B cell (primary cell): Measurements from ENCODE around the gene MYL10. TPM values are rescaled to one million over a fixed set of nuclear protein-coding genes. Genes with fewer than 3 reads are reported as not detected.

Experiments used
- ATAC-seq: fragments of 200-7000 bp; cut with Tn5 transposase; one replicate; pipeline ENCODE4 v1.10.0; 2021; ENCODE audit warnings: low read depth, mild to moderate bottlenecking, moderate number of reproducible peaks, moderate library complexity
- CTCF ChIA-PET: fragments of 350-600 bp; sonication (Branson Sonifier 250); formaldehyde crosslinking; loops from one replicate; lab custom pipeline; 2021; ENCODE audit warnings: antibody characterized with exemption, inconsistent platforms; lab: Charles Lee
- POLR2A ChIA-PET: fragments of 350-600 bp; sonication (Branson Sonifier 250); formaldehyde crosslinking; loops from one replicate; lab custom pipeline; 2021; ENCODE audit warnings: antibody characterized with exemption; lab: Charles Lee
- DNase-seq: peaks from one replicate; pipeline ENCODE4 v3.0.0; 2013
- H2AFZ ChIP-seq: 2 replicates; pipeline ENCODE4 v1.6.1; 2012; ENCODE audit warnings: mild to moderate bottlenecking, low read depth, low read length; ENCODE audit not compliant: insufficient read depth, poor library complexity, severe bottlenecking
- H3K27ac ChIP-seq, 2 donors: 1 replicate in 1 of 2; 2 replicates in 1 of 2; pipeline ENCODE4 v1.5.1; 2012 to 2013; ENCODE audit warnings: low read length in 2 of 2, mild to moderate bottlenecking in 2 of 2, moderate library complexity in 1 of 2
- H3K27me3 ChIP-seq, 4 experiments: fragments of 200-600 bp in 1 of 4; sonication (generic) in 1 of 4; replicated peaks in 1 of 4; 1 replicate in 2 of 4; 2 replicates in 2 of 4; pipeline versions ENCODE4 v1.6.1 to v1.7.0; 2013 to 2016; ENCODE audit warnings: low read length in 3 of 4, mild to moderate bottlenecking in 2 of 4, mixed read lengths in 1 of 4, moderate library complexity in 1 of 4; ENCODE audit not compliant: insufficient read depth in 4 of 4, control insufficient read depth in 3 of 4; ENCODE audit errors: control extremely low read depth in 1 of 4
- H3K36me3 ChIP-seq, 2 experiments: replicated peaks in 1 of 2; 1 replicate in 1 of 2; 2 replicates in 1 of 2; pipeline versions ENCODE4 v1.6.1 to v1.7.1; 2013; ENCODE audit warnings: low read length in 1 of 2; ENCODE audit not compliant: insufficient read depth in 2 of 2, control insufficient read depth in 1 of 2; ENCODE audit errors: control extremely low read depth in 1 of 2, extremely low read depth in 1 of 2
- H3K4me1 ChIP-seq, 2 donors: fragments of 200-600 bp in 1 of 2; sonication (generic) in 1 of 2; 1 replicate in 1 of 2; 2 replicates in 1 of 2; pipeline versions ENCODE4 v1.5.1 to v1.6.1; 2013 to 2017; ENCODE audit warnings: low read length in 2 of 2; ENCODE audit not compliant: control insufficient read depth in 2 of 2, insufficient read depth in 2 of 2
- H3K4me2 ChIP-seq: replicated peaks from 2 replicates; pipeline ENCODE3; 2012; ENCODE audit warnings: mild to moderate bottlenecking, low read depth, low read length; ENCODE audit not compliant: poor library complexity, severe bottlenecking
- H3K4me3 ChIP-seq, 5 experiments: fragments of 200-600 bp in 1 of 5; sonication (generic) in 1 of 5; 1 replicate in 3 of 5; 2 replicates in 2 of 5; pipeline versions ENCODE4 v1.5.1 to v1.7.0; 2011 to 2016; ENCODE audit warnings: low read length in 4 of 5, mild to moderate bottlenecking in 4 of 5, low read depth in 2 of 5, control low read depth in 1 of 5, moderate library complexity in 1 of 5; ENCODE audit not compliant: insufficient read depth in 1 of 5; ENCODE audit errors: control extremely low read depth in 1 of 5, extremely low read depth in 1 of 5
- H3K79me2 ChIP-seq: fragments of 200-600 bp; sonication (generic); one replicate; pipeline ENCODE4 v1.6.0; 2016; ENCODE audit warnings: low read length; ENCODE audit not compliant: control insufficient read depth, insufficient read depth
- H3K9ac ChIP-seq: fragments of 200-600 bp; sonication (generic); 2 replicates; pipeline ENCODE4 v1.6.1; 2017; ENCODE audit warnings: mild to moderate bottlenecking, low read length, moderate library complexity
- H3K9me3 ChIP-seq, 3 donors: one replicate each; pipeline versions ENCODE4 v1.6.1 to v1.7.1; 2013; ENCODE audit warnings: low read length in 2 of 3; ENCODE audit not compliant: control insufficient read depth in 2 of 3, insufficient read depth in 1 of 3; ENCODE audit errors: control extremely low read depth in 1 of 3
- H4K20me1 ChIP-seq: 2 replicates; pipeline ENCODE4 v1.6.0; 2012; ENCODE audit warnings: mild to moderate bottlenecking, low read length; ENCODE audit not compliant: insufficient read depth, control insufficient read depth, poor library complexity, severe bottlenecking
- H3K27ac Mint-ChIP-seq: one replicate; pipeline ENCODE4 v1.8.0; 2021; ENCODE audit warnings: mixed read lengths
- H3K27me3 Mint-ChIP-seq: one replicate; pipeline ENCODE4 v1.8.0; 2021; ENCODE audit warnings: mixed read lengths
- H3K4me1 Mint-ChIP-seq: one replicate; pipeline ENCODE4 v1.8.0; 2021; ENCODE audit warnings: mixed read lengths
- H3K4me3 Mint-ChIP-seq: one replicate; pipeline ENCODE4 v1.8.0; 2021; ENCODE audit warnings: mixed read lengths
- H3K9me3 Mint-ChIP-seq: one replicate; pipeline ENCODE4 v1.8.0; 2022; ENCODE audit warnings: mixed read lengths; ENCODE audit not compliant: insufficient read depth
- EZH2 ChIP-seq: IDR thresholded peaks from 2 replicates; pipeline ENCODE4 v1.6.1; 2012; ENCODE audit warnings: borderline replicate concordance, low read depth, mild to moderate bottlenecking, moderate library complexity, low read length; ENCODE audit not compliant: insufficient read depth, poor library complexity, severe bottlenecking
- WGBS: methylation state at CpG from one replicate; pipeline ENCODE4 v1.1.5; 2013; ENCODE audit warnings: missing lambda C conversion rate; ENCODE audit not compliant: insufficient coverage; 5-methylcytosine and 5-hydroxymethylcytosine counted together
- intact Hi-C: fragments of 100-400 bp; cut with micrococcal nuclease; formaldehyde crosslinking; loops from one replicate; pipeline ENCODE4 v1.10.0; 2022
- polyA plus RNA-seq: library from polyadenylated mRNA; depleted of rRNA; stranded (reverse); fragments of >200 nt; gene quantifications from 2 replicates; pipeline ENCODE4 v1.2.3, GENCODE V29; 2012
- total RNA-seq, 2 donors: library from RNA; stranded (reverse); fragments of 120-200 nt in 1 of 2; gene quantifications; 1 replicate in 1 of 2; 2 replicates in 1 of 2; pipeline versions ENCODE4 v1.2.3 to v1.2.4, GENCODE V29; 2013 to 2022
- TF ChIP-seq, protein P1 (sequence below): fragments of 200-600 bp; IDR thresholded peaks from one replicate; pipeline ENCODE4 v1.8.0; 2022; ENCODE audit warnings: antibody characterized with exemption, mild to moderate bottlenecking

The MYL10 gene
- total and polyA plus RNA-seq, 2 donors (not counting 1 experiment from before 2014, with no cell fraction given): not detected

DNA sequence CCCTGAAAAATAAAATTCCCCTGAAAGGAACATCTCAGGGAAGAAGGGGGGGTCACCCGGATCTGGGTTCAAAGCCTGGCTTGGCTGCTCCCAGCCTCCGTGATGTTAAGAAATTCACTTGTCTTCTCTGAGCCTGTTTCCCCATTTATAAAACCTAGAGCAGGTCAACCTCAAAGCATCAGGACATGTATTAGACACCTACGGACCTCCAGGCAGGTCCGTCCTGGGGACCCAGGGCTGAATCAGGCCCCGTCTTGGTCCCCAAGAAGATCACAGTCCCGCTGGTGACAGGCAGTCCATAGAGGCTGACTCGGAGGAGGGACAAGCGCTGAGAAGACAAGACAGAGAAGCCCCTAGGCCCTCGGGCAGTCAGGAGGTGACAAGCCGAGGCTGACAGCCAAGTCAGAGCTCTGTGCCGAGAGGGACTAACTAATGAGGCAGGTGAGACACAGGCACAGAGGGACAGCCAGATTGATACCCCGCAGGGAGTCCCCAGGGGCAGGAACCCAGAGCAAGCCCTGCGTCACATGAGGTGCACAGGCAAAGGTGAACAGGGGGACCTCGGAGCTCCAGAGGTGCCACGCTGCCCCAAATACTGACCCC is 2.9 kb downstream of the MYL10 start:
- no peak overlapping the region for H3K27ac ChIP-seq
- no peaks in the 10 kb centered on the region for H3K9me3 Mint-ChIP-seq
- no peaks in the 10 kb centered on the region for H3K9me3 ChIP-seq
- peaks cover 21% of the 10 kb centered on the region for H3K27me3 Mint-ChIP-seq
- no peaks in the 10 kb centered on the region for H3K4me1 Mint-ChIP-seq
- H3K4me2 ChIP-seq: no peak overlapping the region
- ChIA-PET POLR2A (no interaction called here), CTCF (no interaction called here)
- intact Hi-C loops: no loop called here
- ATAC-seq: no peak
- no peak for DNase-seq
- 80% methylated on average over 14 of the region's 15 CpGs for WGBS
- H3K4me3 ChIP-seq: no peak overlapping the region
- no peaks in the 10 kb centered on the region for H4K20me1 ChIP-seq
- H3K79me2 ChIP-seq: no peaks in the 10 kb centered on the region
- H3K27ac Mint-ChIP-seq: no peak overlapping the region
- H3K36me3 ChIP-seq: no peaks in the 10 kb centered on the region
- H3K27me3 ChIP-seq: peaks cover 0 to 12% (median 3%) of the 10 kb centered on the region in 4 experiments
- no peaks in the 10 kb centered on the region for H3K4me1 ChIP-seq
- no peak overlapping the region for H3K9ac ChIP-seq
- TF ChIP-seq EZH2: no peak
- TF ChIP-seq, protein P1, sequence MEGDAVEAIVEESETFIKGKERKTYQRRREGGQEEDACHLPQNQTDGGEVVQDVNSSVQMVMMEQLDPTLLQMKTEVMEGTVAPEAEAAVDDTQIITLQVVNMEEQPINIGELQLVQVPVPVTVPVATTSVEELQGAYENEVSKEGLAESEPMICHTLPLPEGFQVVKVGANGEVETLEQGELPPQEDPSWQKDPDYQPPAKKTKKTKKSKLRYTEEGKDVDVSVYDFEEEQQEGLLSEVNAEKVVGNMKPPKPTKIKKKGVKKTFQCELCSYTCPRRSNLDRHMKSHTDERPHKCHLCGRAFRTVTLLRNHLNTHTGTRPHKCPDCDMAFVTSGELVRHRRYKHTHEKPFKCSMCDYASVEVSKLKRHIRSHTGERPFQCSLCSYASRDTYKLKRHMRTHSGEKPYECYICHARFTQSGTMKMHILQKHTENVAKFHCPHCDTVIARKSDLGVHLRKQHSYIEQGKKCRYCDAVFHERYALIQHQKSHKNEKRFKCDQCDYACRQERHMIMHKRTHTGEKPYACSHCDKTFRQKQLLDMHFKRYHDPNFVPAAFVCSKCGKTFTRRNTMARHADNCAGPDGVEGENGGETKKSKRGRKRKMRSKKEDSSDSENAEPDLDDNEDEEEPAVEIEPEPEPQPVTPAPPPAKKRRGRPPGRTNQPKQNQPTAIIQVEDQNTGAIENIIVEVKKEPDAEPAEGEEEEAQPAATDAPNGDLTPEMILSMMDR: no peak
- no peak overlapping the region for H3K4me3 Mint-ChIP-seq
- H2AFZ ChIP-seq: no peak overlapping the region

GRCh38 chr7:101625031-101625791 is 3.9 kb downstream of the MYL10 start:
- 13% methylated on average over 15 of the region's 18 CpGs for WGBS
- no peaks in the 10 kb centered on the region for H3K4me1 Mint-ChIP-seq
- H3K27me3 Mint-ChIP-seq: peaks cover 22% of the 10 kb centered on the region
- no peaks in the 10 kb centered on the region for H3K4me1 ChIP-seq
- no peaks in the 10 kb centered on the region for H3K9me3 Mint-ChIP-seq
- ChIA-PET POLR2A (no interaction called here), CTCF (no interaction called here)
- no peak overlapping the region for H3K9ac ChIP-seq
- H3K36me3 ChIP-seq: no peaks in the 10 kb centered on the region
- H3K79me2 ChIP-seq: no peaks in the 10 kb centered on the region
- no peak overlapping the region for H3K4me2 ChIP-seq
- no peak overlapping the region for H3K27ac Mint-ChIP-seq
- TF ChIP-seq, protein P1: no peak
- no peak for TF ChIP-seq EZH2
- no peak for ATAC-seq
- no peak overlapping the region for H2AFZ ChIP-seq
- no peak overlapping the region for H3K4me3 ChIP-seq
- no peak overlapping the region for H3K4me3 Mint-ChIP-seq
- DNase-seq: no peak
- no peak overlapping the region for H3K27ac ChIP-seq
- intact Hi-C loops: no loop called here
- no peaks in the 10 kb centered on the region for H4K20me1 ChIP-seq
- peaks cover 0 to 12% (median 3%) of the 10 kb centered on the region in 4 experiments for H3K27me3 ChIP-seq
- no peaks in the 10 kb centered on the region for H3K9me3 ChIP-seq
